Fibroblast of pulmonary artery (primary cell): ENCODE measurements around the gene MFSD12.
"Not testable (repeated sequence)": the region's sequence is repeated elsewhere in the genome, so short reads cannot be mapped to it uniquely, and the experiment has no call there.

Experiments used
- DNase-seq: peaks from one replicate; pipeline ENCODE4 v3.0.0-alpha.2; 2010; ENCODE audit warnings: low read depth
- H3K4me3 ChIP-seq: replicated peaks from 2 replicates; pipeline ENCODE4 v1.5.1; 2011; ENCODE audit warnings: low read depth, mild to moderate bottlenecking, control low read depth, low read length, moderate library complexity
- TF ChIP-seq, protein P1 (sequence below): IDR thresholded peaks from 2 replicates; pipeline ENCODE4 v1.5.1; 2011; ENCODE audit warnings: mild to moderate bottlenecking, control low read depth, low read length, inconsistent platforms; ENCODE audit errors: missing control alignments

MFSD12 gene

DNA sequence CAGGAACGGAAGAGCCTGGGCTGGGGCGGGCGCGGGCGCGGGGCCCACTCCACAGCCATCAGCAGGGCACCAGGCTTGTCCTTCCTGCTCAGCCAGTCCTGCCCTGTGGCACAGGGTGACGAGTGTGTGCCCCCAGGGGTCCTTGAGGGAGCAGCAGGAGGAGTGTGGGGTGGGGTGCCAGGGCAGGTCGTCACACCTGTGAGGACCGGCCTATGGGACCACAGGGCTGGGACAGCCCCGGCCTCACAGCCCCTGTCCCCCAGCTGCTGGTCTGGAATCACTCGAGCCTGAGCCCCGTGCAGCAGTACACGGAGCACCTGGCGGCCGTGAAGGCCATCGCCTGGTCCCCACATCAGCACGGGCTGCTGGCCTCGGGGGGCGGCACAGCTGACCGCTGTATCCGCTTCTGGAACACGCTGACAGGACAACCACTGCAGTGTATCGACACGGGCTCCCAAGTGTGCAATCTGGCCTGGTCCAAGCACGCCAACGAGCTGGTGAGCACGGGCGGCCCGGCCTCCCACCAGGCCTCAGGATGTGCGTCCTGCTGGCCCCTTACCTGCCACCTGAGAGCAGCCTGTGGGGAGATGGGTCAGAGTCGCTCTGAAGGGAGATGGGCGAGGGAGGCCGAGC lies 25.1 kb downstream of the MFSD12 start:
- no peak overlapping the region for H3K4me3 ChIP-seq
- no peak for DNase-seq
- TF ChIP-seq, protein P1, sequence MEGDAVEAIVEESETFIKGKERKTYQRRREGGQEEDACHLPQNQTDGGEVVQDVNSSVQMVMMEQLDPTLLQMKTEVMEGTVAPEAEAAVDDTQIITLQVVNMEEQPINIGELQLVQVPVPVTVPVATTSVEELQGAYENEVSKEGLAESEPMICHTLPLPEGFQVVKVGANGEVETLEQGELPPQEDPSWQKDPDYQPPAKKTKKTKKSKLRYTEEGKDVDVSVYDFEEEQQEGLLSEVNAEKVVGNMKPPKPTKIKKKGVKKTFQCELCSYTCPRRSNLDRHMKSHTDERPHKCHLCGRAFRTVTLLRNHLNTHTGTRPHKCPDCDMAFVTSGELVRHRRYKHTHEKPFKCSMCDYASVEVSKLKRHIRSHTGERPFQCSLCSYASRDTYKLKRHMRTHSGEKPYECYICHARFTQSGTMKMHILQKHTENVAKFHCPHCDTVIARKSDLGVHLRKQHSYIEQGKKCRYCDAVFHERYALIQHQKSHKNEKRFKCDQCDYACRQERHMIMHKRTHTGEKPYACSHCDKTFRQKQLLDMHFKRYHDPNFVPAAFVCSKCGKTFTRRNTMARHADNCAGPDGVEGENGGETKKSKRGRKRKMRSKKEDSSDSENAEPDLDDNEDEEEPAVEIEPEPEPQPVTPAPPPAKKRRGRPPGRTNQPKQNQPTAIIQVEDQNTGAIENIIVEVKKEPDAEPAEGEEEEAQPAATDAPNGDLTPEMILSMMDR = no peak

DNA sequence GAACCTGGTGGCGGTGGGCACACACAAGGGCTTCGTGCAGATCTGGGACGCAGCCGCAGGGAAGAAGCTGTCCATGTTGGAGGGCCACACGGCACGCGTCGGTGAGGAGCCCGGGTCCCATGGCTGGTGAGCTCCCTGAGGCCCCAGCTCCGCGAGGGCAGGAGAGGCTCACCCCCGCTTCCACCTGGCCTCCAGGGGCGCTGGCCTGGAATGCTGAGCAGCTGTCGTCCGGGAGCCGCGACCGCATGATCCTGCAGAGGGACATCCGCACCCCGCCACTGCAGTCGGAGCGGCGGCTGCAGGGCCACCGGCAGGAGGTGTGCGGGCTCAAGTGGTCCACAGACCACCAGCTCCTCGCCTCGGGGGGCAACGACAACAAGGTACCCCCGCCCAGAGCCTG lies 25.7 kb downstream of the MFSD12 start:
- TF ChIP-seq, protein P1 = no peak
- no peak overlapping the region for H3K4me3 ChIP-seq
- no peak for DNase-seq

DNA sequence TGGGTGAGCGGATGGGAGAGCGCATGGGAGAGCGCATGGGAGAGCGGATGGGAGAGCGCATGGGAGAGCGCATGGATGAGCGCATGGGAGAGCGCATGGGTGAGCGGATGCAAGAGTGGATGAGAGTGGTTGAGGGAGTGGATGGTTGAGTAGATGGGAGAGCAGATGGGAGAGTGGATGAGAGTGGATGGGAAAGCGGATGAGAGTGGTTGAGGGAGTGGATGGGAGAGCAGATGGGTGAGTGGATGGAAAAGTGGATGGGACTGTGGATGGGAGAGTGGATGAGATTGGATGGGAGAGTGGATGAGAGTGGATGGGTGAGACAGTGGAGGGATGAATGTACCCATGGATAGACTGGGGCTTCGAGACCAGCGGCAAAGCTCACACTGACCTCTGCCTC lies 27.0 kb downstream of the MFSD12 start:
- TF ChIP-seq, protein P1 = no peak
- H3K4me3 ChIP-seq = no peak overlapping the region
- DNase-seq = no peak

DNA sequence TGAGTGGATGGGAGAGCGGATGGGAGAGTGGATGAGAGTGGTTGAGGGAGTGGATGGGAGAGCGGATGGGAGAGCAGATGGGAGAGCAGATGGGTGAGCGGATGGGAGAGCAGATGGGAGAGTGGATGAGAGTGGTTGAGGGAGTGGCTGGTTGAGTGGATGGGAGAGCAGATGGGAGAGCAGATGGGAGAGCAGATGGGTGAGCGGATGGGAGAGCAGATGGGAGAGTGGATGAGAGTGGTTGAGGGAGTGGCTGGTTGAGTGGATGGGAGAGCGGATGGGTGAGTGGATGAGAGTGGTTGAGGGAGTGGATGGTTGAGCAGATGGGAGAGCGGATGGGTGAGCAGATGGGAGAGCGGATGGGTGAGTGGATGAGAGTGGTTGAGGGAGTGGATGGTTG lies 28.1 kb downstream of the MFSD12 start:
- DNase-seq = not testable (repeated sequence)

DNA sequence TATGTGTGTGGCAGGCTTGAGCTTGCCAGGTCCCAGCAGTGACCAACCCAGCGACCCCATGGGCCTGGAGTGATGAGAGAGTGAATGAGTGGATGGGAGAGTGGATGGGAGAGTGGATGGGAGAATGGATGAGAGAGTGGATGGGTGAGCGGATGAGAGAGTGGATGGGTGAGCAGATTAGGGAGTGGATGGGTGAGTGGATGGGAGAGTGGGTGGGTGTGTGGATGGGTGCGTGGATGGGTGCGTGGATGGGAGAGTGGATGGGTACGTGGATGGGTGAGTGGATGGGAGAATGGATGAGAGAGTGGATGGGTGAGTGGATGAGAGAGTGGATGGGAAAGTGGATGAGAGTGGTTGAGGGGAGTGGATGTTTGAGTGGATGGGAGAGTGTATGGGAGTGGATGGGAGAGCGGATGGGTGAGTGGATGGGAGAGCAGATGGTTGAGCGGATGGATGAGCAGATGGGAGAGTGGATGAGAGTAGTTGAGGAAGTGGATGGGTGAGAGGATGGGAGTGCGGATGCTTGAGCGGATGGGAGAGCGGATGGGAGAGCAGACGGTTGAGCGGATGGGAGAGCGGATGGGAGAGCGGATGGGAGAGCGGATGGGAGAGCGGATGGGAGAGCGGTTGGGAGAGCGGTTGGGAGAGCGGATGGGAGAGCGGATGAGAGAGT lies 28.7 kb downstream of the MFSD12 start:
- no peak overlapping the region for H3K4me3 ChIP-seq
- TF ChIP-seq, protein P1 = no peak
- no peak for DNase-seq

More for the DNA sequence above, 28.1 kb downstream of the MFSD12 start:
- H3K4me3 ChIP-seq = not testable (repeated sequence)

DNA sequence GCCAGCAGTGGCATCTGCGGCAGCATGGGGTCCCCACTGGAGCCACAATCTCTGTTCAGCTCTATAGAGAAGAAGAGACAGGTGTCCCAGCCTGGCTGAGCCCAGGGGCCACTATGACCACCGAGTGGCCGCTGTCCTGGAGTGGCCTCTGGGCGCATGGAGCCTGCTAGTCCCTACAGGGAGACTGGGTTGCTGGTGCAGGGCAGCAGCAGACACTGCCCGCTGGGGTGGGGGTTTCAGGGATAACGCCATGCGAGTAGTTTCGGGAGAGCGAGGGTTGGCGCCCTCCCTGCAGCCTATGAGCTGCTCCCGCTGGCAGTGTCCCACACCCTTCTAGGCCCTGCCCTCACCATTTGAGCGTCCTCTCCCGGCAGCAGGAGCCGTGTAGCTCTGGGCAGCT lies 29.3 kb downstream of the MFSD12 start:
- no peak for DNase-seq
- H3K4me3 ChIP-seq = no peak overlapping the region
- TF ChIP-seq, protein P1 = no peak

DNA sequence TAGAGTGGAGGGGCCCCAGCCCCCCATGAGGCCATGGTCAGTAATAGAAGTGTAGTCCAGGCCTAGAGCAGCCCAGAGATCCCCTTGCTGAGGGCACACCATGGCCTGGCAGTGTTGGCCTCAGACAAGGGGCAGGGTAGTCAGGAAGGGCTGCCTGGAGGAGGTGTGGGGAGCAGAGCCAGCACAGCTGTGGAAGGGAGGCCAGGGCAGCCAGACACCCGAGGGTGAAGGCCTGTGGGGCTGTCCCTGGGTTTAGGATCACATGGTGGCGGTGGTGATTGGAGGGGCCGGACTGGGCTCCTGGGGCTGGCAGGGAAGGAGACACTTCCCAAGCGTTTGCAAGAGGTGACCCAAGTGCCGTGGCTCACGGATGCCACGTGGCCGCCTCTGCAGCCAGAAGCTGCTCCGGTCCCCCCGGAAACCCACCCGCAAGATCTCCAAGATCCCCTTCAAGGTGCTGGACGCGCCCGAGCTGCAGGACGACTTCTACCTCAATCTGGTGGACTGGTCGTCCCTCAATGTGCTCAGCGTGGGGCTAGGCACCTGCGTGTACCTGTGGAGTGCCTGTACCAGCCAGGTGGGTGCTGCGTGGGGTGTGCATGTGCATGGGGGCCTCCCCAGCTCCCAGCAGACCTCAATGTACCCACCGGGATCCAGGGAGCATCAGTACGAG lies 30.0 kb downstream of the MFSD12 start:
- no peak for DNase-seq
- H3K4me3 ChIP-seq = no peak overlapping the region
- TF ChIP-seq, protein P1 = no peak
